Measurements from ENCODE around the gene HPS1.

DNA sequence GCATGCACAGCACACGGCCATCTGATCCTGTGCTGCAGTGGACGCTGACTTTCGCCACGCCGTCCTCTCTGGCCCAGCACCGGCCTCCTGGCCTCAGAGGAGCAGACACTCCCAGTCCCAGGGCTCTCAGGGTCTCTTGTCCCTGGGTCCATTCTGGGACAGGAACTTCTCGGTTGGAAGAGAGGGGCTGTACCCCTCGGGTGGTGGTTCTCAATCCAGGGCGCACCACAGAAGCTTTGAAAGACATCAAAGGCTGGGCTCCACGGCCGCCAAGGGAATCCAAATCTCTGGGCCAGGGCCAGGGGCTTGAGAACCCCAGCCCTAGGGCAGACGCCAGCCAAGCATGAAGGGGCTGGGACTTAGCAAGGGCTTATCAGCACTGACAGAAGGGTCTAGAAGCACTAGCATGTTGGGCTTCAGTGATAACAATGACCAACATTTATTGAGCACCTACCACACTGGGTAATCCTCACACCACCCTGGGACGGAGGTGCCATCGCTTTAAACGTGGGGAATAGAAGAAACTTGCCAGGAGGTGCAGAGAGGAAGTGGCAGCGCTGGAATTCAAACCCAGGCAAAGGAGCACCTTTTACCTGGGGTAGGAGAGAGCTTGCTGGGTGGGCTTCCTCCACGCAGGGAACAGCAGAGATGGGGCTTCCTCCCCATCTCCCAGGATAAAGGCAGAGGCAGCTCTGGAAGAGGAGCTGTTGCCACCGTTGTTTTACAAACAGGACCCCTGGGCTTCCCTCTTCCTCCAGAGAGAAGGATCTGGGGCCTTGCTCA is 29.9 kb downstream of the HPS1 start:
- TF ChIP-seq, protein P1, sequence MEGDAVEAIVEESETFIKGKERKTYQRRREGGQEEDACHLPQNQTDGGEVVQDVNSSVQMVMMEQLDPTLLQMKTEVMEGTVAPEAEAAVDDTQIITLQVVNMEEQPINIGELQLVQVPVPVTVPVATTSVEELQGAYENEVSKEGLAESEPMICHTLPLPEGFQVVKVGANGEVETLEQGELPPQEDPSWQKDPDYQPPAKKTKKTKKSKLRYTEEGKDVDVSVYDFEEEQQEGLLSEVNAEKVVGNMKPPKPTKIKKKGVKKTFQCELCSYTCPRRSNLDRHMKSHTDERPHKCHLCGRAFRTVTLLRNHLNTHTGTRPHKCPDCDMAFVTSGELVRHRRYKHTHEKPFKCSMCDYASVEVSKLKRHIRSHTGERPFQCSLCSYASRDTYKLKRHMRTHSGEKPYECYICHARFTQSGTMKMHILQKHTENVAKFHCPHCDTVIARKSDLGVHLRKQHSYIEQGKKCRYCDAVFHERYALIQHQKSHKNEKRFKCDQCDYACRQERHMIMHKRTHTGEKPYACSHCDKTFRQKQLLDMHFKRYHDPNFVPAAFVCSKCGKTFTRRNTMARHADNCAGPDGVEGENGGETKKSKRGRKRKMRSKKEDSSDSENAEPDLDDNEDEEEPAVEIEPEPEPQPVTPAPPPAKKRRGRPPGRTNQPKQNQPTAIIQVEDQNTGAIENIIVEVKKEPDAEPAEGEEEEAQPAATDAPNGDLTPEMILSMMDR (conservative IDR thresholded peaks at IDR 0.05; ENCODE audit: low read length) = no peak
- TF ChIP-seq EZH2phosphoT487 (IDR thresholded peaks at IDR 0.05; ENCODE audit: borderline replicate concordance, low read depth, low read length) = no peak

Data from OCI-LY7 (cell line).